GM23338 (cell line): Measurements from ENCODE around the gene NIPAL4. TPM values are rescaled to one million over a fixed set of nuclear protein-coding genes. Genes with fewer than 3 reads are reported as not detected.

ENCODE experiments used
- ATAC-seq: fragments of 200-7000 bp; cut with Tn5 transposase; 3 replicates; pipeline ENCODE4 v1.9.1; 2020
- DNase-seq: peaks from one replicate; pipeline ENCODE4 v3.0.0-alpha.2; 2015; ENCODE audit warnings: low spot score
- H2AFZ ChIP-seq: fragments of 200-600 bp; sonication (generic); 2 replicates; pipeline ENCODE4 v1.8.0; 2016; ENCODE audit warnings: antibody characterized with exemption, mild to moderate bottlenecking, moderate library complexity
- H3F3A ChIP-seq: fragments of 200-600 bp; sonication (generic); replicated peaks from 2 replicates; pipeline ENCODE4 v1.8.0; 2017; ENCODE audit warnings: antibody characterized with exemption, mixed run types, low read depth
- H3K27ac ChIP-seq: fragments of 200-600 bp; sonication (generic); 2 replicates; pipeline ENCODE4 v1.6.1; 2016; ENCODE audit warnings: low read depth
- H3K27me3 ChIP-seq: fragments of 200-600 bp; sonication (generic); 2 replicates; pipeline ENCODE4 v1.8.0; 2016; ENCODE audit warnings: mild to moderate bottlenecking, mixed run types, moderate library complexity; ENCODE audit not compliant: insufficient read depth
- H3K36me3 ChIP-seq: fragments of 200-600 bp; sonication (generic); 2 replicates; pipeline ENCODE4 v1.8.0; 2016; ENCODE audit warnings: mild to moderate bottlenecking; ENCODE audit not compliant: insufficient read depth
- H3K4me1 ChIP-seq: fragments of 200-600 bp; sonication (generic); 2 replicates; pipeline ENCODE4 v1.8.0; 2016; ENCODE audit warnings: mild to moderate bottlenecking, moderate library complexity; ENCODE audit not compliant: insufficient read depth
- H3K4me2 ChIP-seq: fragments of 200-600 bp; sonication (generic); 2 replicates; pipeline ENCODE4 v1.7.1; 2017; ENCODE audit warnings: mixed run types
- H3K4me3 ChIP-seq: fragments of 200-600 bp; sonication (generic); 2 replicates; pipeline ENCODE4 v1.6.1; 2016; ENCODE audit warnings: mixed run types
- H3K79me2 ChIP-seq: fragments of 200-600 bp; sonication (generic); replicated peaks from 2 replicates; pipeline ENCODE4 v1.8.0; 2017; ENCODE audit warnings: mild to moderate bottlenecking; ENCODE audit not compliant: insufficient read depth
- H3K9me2 ChIP-seq: fragments of 200-600 bp; sonication (generic); 2 replicates; pipeline ENCODE4 v1.8.0; 2017; ENCODE audit not compliant: insufficient read depth
- H4K20me1 ChIP-seq: fragments of 200-600 bp; sonication (generic); replicated peaks from 2 replicates; pipeline ENCODE4 v1.8.0; 2017; ENCODE audit warnings: mild to moderate bottlenecking; ENCODE audit not compliant: insufficient read depth
- H3K27ac Mint-ChIP-seq: 2 replicates; pipeline ENCODE4 v1.8.0; 2020; ENCODE audit warnings: inconsistent platforms, mild to moderate bottlenecking, moderate library complexity, mixed read lengths
- H3K27me3 Mint-ChIP-seq: 3 replicates; pipeline ENCODE4 v1.8.0; 2022; ENCODE audit warnings: low read depth, mild to moderate bottlenecking, moderate library complexity, mixed read lengths, inconsistent platforms; ENCODE audit not compliant: insufficient read depth, poor library complexity
- H3K36me3 Mint-ChIP-seq: 3 replicates; pipeline ENCODE4 v1.8.0; 2021; ENCODE audit warnings: low read depth, mild to moderate bottlenecking, inconsistent platforms, moderate library complexity, mixed read lengths
- H3K4me1 Mint-ChIP-seq: 3 replicates; pipeline ENCODE4 v1.8.0; 2020; ENCODE audit warnings: mild to moderate bottlenecking, inconsistent platforms, mixed read lengths
- H3K4me3 Mint-ChIP-seq: 3 replicates; pipeline ENCODE4 v1.8.0; 2021; ENCODE audit warnings: moderate library complexity, mild to moderate bottlenecking, inconsistent platforms, mixed read lengths
- H3K9me3 Mint-ChIP-seq: 3 replicates; pipeline ENCODE4 v1.8.0; 2020; ENCODE audit warnings: moderate library complexity, mild to moderate bottlenecking, inconsistent platforms, mixed read lengths
- CREB1 ChIP-seq: fragments of 250-450 bp; sonication (Bioruptor Pico); IDR thresholded peaks from 2 replicates; pipeline ENCODE4 v1.5.0; 2020; ENCODE audit warnings: low read depth, mild to moderate bottlenecking, moderate library complexity
- CTCF ChIP-seq, 2 experiments: fragments of 200-600 bp in 1 of 2; sonication (generic) in 1 of 2; conservative IDR thresholded peaks; 2 replicates each; pipeline versions ENCODE4 v1.5.1 to v1.6.1; 2016 to 2017; ENCODE audit warnings: antibody characterized with exemption in 2 of 2, low read depth in 2 of 2, mild to moderate bottlenecking in 2 of 2, moderate library complexity in 1 of 2
- EZH2 ChIP-seq: fragments of 200-600 bp; sonication (generic); IDR thresholded peaks from one replicate; pipeline ENCODE4 v1.8.0; 2017; ENCODE audit warnings: antibody characterized with exemption, mild to moderate bottlenecking, low read depth; ENCODE audit not compliant: unreplicated experiment
- EZH2phosphoT487 ChIP-seq: fragments of 200-600 bp; sonication (generic); IDR thresholded peaks from one replicate; pipeline ENCODE4 v1.8.1; 2018; ENCODE audit warnings: antibody characterized with exemption; ENCODE audit not compliant: unreplicated experiment
- POLR2AphosphoS5 ChIP-seq: IDR thresholded peaks from 2 replicates; pipeline ENCODE4 v1.6.1; 2016; ENCODE audit warnings: antibody characterized with exemption, low read depth
- ZNF462 ChIP-seq: fragments of 250-450 bp; sonication (Bioruptor Pico); IDR thresholded peaks from 2 replicates; pipeline ENCODE4 v1.5.0; 2020; ENCODE audit warnings: mild to moderate bottlenecking, moderate library complexity
- polyA plus RNA-seq: library from polyadenylated mRNA; unstranded; fragments of >200 nt; fragmentation: Nextera tagmentation; extraction: Ambion mirVana; gene quantifications from 2 replicates; pipeline ENCODE4 v1.2.1, GENCODE V29; 2016
- total RNA-seq: library from RNA; depleted of rRNA; stranded (reverse); fragments of >200 nt; shearing (Covaris generic); gene quantifications from 2 replicates; pipeline ENCODE4 v1.2.3, GENCODE V29; 2014

NIPAL4 gene
- total and polyA plus RNA-seq, 2 experiments from 2014 or later = 0.21 TPM; not detected in 1

GRCh38 chr5:157463081-157463480, 3.1 kb downstream of the NIPAL4 start (continued):
- TF ChIP-seq ZNF462 = no peak
- TF ChIP-seq CTCF (conservative IDR thresholded peaks at IDR 0.05; ENCODE audit: low read depth in 2 of 2) = no peak
- no peak for TF ChIP-seq EZH2phosphoT487
- no peak for TF ChIP-seq POLR2AphosphoS5
- TF ChIP-seq EZH2 = no peak

- H3K4me3 ChIP-seq = no peak overlapping the region
- no peaks in the 10 kb centered on the region for H3K79me2 ChIP-seq
- H3K36me3 ChIP-seq = no peaks in the 10 kb centered on the region
- no peaks in the 10 kb centered on the region for H4K20me1 ChIP-seq
- H3K27me3 ChIP-seq = peaks cover 42% of the 10 kb centered on the region
- ATAC-seq (no peak), DNase-seq (no peak)
- no peaks in the 10 kb centered on the region for H3K9me3 Mint-ChIP-seq
- H2AFZ ChIP-seq = peak overlapping the region; percentile 77; the same call in 1 of the 2 replicates
- 0 out of 2 replicates have a peak overlapping the region, but pooled peaks have one; percentile 41 for H3K4me2 ChIP-seq
- peaks cover 22% of the 10 kb centered on the region for H3K27me3 Mint-ChIP-seq
- peaks cover 15% of the 10 kb centered on the region for H3K4me1 ChIP-seq
- H3F3A ChIP-seq = no peaks in the 10 kb centered on the region
- H3K4me3 Mint-ChIP-seq = no peak overlapping the region
- H3K4me1 Mint-ChIP-seq = peaks cover 19% of the 10 kb centered on the region
- no peaks in the 10 kb centered on the region for H3K9me2 ChIP-seq
- no peak overlapping the region for H3K27ac Mint-ChIP-seq
- H3K27ac ChIP-seq = no peak overlapping the region
- no peaks in the 10 kb centered on the region for H3K36me3 Mint-ChIP-seq
- no peak for TF ChIP-seq CREB1 (CRISPR knock-in tag)
- TF ChIP-seq ZNF462 = no peak
Measured at GRCh38 chr5:157463621-157464518, 3.9 kb downstream of the NIPAL4 start.
